ENCODE measurements around the gene PCDH1. TPM values are rescaled to one million over a fixed set of nuclear protein-coding genes. Genes with fewer than 3 reads are reported as not detected.

PCDH1 gene
- polyA plus RNA-seq, 3 donors = 23.9 to 30.4 (median 24.8) TPM

DNA sequence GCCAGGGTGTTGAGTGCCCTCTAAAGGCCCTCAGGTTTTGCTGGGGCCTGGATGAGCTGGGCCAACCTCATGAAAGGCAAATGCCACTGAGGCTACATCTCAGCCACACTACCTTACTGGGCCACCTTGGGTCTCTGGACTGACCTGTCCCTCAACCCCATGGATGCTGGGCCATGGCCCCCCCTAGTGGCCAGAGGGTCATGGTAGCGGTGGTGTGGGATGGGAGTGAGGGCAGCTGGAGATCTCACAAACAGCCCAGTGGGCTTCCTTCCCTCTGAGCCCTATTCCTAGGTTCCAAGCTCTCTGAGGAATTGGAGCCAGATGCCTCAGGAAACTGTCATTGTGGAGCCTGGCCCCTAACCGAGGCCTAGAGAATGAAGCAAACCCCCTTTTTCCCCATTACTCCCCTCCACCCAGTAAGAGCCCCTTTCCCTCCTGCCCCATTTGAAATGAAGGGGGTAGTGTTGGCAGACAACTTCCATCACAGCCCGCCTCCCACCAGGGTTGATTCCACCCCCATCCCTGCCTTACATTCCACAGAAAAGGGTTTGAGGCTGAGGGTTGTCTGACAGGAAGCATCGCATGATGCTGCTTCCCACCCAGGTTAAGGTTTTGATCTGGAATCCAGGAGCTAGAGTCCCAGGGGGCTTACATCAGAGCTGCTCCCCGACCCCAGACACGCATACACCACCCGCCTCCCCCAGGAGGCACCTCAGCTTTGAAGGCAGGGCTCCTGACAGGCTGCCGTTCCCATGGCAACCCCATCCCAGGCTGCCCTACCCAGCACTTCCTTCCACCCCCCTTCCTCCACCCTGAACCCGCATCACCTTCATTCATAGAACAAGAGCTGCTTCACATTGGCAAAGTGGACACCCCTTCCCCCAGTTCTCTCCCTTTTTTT lies 63.9 kb downstream of the PCDH1 start:
- DNase-seq = no peak

DNA sequence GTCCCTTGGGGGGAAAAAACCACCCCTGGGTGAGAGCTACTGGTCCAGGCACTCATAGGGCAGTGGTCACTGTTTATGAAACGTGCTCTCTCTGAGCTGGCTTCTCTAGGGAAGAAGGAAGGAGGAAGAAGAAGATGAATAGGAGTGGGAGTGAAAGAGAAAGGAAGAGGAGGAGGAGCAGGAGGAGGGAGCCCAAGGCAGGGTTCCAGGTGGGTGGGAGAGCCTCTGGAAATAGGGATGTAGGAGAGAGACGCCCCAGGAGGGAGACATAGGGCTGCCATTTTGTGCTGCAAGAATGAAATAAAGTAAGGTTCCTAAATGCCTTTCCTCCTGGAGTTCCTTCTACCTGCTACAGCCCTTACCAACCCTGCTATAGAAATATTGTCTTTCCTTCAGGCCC lies 65.7 kb downstream of the PCDH1 start:
- no peak for DNase-seq

DNA sequence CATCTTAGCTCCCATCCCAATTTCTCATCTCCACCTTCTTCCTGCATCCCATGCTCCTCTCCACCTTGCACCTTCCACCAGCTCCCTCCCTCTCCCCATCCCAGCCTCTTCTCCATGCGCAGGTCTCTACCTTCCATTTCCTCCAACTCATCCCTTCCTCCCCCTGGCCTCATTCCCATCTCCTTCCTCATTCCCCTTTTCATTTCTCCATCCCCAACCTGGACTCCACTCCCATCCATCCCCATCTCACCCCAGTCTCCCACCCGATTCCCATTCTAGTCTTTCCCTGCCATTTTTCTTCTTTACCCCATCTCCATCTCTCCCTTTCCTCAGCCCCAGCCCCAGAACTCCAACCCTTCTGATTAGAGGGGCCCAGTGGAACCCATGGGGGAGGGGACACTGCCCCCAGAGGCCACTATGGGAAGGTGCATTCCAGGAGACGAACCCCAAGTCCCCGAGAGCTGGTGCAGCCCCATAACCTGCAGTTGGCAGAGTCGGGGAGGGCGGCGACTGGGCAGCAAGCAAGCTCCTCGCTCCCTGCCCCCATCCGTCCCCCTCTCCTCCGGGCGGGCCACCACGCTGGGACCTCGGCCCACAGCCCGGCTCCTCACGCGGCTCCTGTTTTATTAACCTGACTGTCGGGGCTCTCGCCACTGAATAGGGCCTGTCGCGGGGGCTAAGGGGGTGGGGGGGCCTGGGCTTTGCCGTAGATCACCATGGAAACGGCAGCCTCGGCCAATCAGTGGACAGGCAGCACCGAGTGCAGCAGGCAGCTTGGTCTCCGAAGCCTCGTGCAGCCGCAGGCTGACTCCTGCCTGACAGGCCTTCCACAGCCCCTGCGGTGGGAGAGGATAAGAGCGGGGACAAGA lies 66.7 kb downstream of the PCDH1 start:
- DNase-seq = no peak

DNA sequence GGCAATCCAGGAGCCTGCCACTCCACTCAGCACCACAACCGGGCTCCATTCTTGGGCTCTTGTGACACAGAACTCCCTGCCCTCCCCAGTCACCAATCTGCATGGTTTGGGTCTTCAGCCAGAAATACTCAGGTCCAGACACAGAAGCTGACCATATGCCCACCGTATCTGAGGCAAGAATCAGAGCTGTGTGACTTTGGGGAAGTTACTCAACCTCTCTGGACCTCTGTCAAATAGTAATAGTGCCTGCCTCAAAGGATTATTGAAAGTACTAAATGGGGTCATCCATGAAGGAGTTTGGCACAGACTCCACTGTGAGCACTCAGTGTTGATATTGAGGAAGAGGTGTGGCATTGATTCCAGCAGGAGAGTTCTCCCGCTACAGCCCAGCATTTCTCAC lies 67.5 kb downstream of the PCDH1 start:
- no peak for DNase-seq

DNA sequence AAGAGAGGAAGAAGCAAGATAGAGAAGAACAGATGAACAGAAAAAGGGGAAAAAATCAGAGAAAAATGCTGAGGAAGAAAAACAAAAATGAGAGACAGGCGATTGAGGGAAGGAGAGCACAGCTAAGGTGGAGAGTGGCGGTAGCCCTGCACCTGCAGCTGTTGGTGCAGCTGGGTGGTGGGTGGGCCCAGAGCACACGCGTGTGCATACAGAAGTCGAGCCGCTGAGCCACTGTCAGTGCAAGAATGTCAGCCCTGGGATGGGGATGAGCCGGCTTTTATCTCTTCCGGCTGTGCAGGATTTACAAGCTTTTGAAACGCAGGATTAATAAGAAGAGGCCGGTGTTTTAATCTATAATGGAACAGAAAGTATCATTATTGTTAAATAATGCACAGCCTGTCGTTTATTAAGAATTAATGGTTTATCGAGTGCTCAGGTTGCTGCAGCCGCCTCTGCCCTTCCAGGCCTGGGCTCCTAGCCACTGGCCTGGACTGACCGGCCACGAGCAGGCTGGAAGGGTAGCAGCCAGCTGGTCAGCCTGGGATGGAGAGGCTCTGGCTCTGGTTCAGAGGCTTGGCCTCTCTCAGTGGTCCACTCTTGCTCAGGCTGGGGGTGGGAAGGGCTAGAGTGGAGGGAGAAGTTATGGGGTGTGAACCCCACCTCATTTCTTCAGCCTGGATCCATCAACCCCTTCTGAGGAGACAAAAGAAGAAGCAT lies 68.7 kb downstream of the PCDH1 start:
- DNase-seq = no peak

DNA sequence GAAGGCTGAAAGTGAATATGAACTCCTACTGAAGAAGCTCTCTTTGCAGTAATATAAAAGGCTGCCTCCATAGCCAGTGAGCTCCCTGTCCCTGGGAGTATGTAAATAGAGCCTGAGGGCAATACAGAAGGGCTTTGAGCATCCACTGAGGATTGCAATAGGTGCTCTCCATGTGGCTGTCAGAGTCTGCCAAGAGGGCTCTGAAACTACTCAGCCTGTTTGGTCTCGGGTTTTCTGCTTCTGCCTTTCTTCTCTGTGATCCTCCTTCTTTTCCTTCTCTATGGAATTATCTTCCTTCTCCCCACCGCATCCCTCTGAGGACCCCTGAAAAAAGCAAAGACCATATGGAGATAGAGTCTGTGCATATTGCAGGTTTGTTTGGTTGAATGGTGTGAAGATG lies 69.4 kb downstream of the PCDH1 start:
- no peak for DNase-seq

DNA sequence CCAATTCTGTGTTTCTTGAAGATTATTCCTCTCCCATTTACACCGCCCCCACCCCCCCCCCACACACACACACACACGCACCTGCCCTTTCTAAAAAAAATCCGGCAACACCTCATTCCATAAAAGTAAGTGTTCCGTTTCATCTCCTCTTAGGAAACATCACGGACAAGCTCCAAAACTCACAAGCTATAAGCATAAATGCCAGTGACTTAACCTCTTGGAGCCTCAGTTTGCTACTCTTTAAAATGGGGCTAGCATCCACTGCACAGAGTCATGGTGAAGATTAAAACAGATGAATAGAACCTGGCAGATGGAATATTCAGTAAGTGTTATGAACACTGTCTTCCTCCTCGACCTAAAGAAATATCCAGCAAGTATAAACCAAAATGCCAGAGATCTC lies 70.5 kb downstream of the PCDH1 start:
- DNase-seq = no peak

DNA sequence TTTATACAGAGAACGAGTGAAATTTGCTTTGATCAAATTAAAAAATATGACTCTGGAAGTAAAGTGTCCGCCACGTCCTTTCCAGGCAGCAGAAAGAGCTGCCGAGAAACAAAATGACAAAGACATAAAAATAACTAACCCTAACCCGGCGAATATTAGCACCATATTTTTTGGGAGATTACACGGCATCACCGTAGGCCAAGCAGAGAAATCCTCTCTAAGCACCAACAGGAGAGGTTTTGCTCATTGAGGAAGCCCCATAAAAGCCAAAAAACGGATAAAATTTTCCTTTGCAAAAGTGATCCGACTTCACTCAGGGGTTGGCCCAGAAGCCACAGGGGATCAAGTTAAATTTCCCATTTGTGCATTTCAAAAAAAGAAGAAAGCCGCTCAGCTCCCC lies 70.9 kb downstream of the PCDH1 start:
- no peak for DNase-seq

DNA sequence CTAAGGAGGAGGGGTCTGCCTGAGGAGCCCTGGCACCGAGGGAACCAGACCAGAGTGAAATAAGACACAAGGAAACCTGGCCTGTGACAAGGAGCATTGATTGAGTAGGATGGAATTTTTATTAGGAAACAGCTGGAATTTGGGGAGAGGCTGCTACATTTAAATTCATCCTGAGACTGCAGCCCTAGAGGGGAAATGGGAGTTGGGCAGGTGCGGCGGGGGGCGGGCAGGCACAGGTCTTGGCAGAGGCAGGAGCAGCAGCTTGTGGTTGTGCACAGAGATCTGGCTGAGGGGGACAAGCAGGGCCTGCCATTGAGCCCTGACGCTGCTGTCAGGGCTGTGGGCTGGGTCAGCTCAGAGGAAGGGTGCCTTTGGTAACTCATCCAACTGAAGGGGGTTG lies 71.6 kb downstream of the PCDH1 start:
- no peak for DNase-seq

DNA sequence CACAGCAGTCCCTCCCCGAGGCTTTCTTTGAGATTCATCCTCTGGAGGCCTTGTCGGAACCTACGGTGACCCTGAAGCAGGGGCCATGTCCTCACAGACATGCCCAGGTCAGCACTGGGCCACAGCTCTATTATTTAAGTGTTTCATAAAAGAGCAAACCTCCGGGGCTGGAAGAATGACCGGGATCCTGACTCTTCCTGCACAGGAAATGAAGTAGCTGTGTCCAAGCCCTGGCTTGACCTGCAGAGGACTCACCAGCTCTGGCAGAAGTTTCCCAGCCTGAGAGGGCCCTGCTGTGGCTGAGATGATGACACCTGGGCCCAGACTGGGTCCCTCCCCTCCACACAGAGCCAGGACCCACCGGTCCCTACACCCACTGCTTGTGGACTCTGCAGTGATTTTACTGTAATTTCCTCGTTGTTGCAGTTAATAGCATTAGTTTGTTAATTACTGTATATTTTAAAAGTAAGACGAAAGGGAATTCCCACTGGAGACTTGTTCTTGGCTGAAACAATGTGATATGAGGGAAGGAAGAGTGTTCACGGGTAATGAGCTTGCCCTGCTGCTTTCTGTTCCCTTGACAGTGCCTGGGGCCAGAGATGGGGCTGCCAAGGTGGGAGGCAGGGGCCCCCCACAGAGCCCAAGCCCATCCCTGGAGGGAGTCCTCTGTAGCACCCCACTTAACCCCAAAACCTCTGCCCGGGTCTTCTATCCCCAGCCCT lies 72.2 kb downstream of the PCDH1 start:
- no peak for DNase-seq

DNA sequence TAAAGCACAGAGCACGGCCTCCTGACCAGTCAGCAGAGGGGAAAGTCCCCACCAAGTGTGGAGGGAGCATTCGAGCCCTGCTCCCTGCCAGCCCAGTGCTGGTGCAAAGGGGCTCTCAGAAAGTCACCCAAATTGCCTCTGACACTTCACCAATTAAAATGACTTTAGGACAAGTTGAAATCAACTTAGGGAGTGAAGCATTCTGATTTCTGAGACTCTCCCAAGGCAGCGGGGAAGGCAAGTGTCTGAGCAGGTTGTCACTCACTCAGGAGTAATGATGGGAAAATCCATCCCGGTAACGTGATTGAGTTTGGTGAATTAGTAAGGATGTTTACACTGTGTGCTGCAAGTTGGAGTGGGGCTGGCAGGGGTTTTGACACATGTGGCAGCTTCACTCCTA lies 73.7 kb downstream of the PCDH1 start:
- no peak for DNase-seq

Other genes starting within 250 kb of the PCDH1 start
- 100 to 1,000 TPM in 2 of 3 donors, 10 to 100 TPM in 1; 92.2 to 123 (median 118) TPM for gene HDAC3, start 241.6 kb downstream of the PCDH1 start, polyA plus RNA-seq (ENCODE audit: insufficient read length in 3 of 3)
- 1 to 10 TPM; 1.2 to 1.8 (median 1.4) TPM for gene RELL2, start 241.4 kb downstream of the PCDH1 start, polyA plus RNA-seq (ENCODE audit: insufficient read length in 3 of 3)
- 10 to 100 TPM; 11.4 to 16.2 (median 14.7) TPM for gene FCHSD1, start 227.0 kb downstream of the PCDH1 start, polyA plus RNA-seq (ENCODE audit: insufficient read length in 3 of 3)
- gene ARAP3, start 196.2 kb downstream of the PCDH1 start, polyA plus RNA-seq (ENCODE audit: insufficient read length in 3 of 3) = 10 to 100 TPM; 20.3 to 25.1 (median 21.6) TPM
- 100 to 1,000 TPM in 2 of 3 donors, 10 to 100 TPM in 1; 99.9 to 143 (median 142) TPM for gene DELE1, start 45.5 kb upstream of the PCDH1 start, polyA plus RNA-seq (ENCODE audit: insufficient read length in 3 of 3)
- gene PCDH12, start 79.8 kb upstream of the PCDH1 start, polyA plus RNA-seq (ENCODE audit: insufficient read length in 3 of 3) = 10 to 100 TPM; 15.7 to 18.1 (median 17.8) TPM
- 10 to 100 TPM; 54.8 to 65.4 (median 55.5) TPM for gene RNF14, start 90.7 kb upstream of the PCDH1 start, polyA plus RNA-seq (ENCODE audit: insufficient read length in 3 of 3)
- 10 to 100 TPM; 64.7 to 70.6 (median 68.5) TPM for gene GNPDA1, start 134.6 kb upstream of the PCDH1 start, polyA plus RNA-seq (ENCODE audit: insufficient read length in 3 of 3)
- 100 to 1,000 TPM; 111 to 127 (median 114) TPM for gene NDFIP1, start 230.4 kb upstream of the PCDH1 start, polyA plus RNA-seq (ENCODE audit: insufficient read length in 3 of 3)